Measurements from ENCODE around the gene RABL6.

Gene RABL6

GRCh38 chr9:136838314-136839228 is 30.8 kb downstream of the RABL6 start:
- ATAC-seq = no peak
- TF ChIP-seq ESRRG (CRISPR knock-in tag; IDR thresholded peaks at IDR 0.05) = no peak
- no peak for TF ChIP-seq SNAI2 (CRISPR knock-in tag; IDR thresholded peaks at IDR 0.05)
- no peak for TF ChIP-seq PPARA (CRISPR knock-in tag; IDR thresholded peaks at IDR 0.05; ENCODE audit: borderline replicate concordance)
- TF ChIP-seq, protein P1, sequence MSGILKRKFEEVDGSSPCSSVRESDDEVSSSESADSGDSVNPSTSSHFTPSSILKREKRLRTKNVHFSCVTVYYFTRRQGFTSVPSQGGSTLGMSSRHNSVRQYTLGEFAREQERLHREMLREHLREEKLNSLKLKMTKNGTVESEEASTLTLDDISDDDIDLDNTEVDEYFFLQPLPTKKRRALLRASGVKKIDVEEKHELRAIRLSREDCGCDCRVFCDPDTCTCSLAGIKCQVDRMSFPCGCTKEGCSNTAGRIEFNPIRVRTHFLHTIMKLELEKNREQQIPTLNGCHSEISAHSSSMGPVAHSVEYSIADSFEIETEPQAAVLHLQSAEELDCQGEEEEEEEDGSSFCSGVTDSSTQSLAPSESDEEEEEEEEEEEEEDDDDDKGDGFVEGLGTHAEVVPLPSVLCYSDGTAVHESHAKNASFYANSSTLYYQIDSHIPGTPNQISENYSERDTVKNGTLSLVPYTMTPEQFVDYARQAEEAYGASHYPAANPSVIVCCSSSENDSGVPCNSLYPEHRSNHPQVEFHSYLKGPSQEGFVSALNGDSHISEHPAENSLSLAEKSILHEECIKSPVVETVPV (CRISPR knock-in tag; IDR thresholded peaks at IDR 0.05) = no peak
- TF ChIP-seq, protein P2, sequence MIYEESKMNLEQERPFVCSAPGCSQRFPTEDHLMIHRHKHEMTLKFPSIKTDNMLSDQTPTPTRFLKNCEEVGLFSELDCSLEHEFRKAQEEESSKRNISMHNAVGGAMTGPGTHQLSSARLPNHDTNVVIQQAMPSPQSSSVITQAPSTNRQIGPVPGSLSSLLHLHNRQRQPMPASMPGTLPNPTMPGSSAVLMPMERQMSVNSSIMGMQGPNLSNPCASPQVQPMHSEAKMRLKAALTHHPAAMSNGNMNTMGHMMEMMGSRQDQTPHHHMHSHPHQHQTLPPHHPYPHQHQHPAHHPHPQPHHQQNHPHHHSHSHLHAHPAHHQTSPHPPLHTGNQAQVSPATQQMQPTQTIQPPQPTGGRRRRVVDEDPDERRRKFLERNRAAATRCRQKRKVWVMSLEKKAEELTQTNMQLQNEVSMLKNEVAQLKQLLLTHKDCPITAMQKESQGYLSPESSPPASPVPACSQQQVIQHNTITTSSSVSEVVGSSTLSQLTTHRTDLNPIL (CRISPR knock-in tag; IDR thresholded peaks at IDR 0.05; ENCODE audit: low read depth) = no peak
- TF ChIP-seq ZFP30 (CRISPR knock-in tag; IDR thresholded peaks at IDR 0.05) = no peak
- no peak for TF ChIP-seq GLIS3 (CRISPR knock-in tag; IDR thresholded peaks at IDR 0.05)
- TF ChIP-seq ZFP3 (CRISPR knock-in tag; IDR thresholded peaks at IDR 0.05) = no peak

- ATAC-seq = no peak
- no peak for TF ChIP-seq RARB (CRISPR knock-in tag; IDR thresholded peaks at IDR 0.05)
- TF ChIP-seq, protein P3, sequence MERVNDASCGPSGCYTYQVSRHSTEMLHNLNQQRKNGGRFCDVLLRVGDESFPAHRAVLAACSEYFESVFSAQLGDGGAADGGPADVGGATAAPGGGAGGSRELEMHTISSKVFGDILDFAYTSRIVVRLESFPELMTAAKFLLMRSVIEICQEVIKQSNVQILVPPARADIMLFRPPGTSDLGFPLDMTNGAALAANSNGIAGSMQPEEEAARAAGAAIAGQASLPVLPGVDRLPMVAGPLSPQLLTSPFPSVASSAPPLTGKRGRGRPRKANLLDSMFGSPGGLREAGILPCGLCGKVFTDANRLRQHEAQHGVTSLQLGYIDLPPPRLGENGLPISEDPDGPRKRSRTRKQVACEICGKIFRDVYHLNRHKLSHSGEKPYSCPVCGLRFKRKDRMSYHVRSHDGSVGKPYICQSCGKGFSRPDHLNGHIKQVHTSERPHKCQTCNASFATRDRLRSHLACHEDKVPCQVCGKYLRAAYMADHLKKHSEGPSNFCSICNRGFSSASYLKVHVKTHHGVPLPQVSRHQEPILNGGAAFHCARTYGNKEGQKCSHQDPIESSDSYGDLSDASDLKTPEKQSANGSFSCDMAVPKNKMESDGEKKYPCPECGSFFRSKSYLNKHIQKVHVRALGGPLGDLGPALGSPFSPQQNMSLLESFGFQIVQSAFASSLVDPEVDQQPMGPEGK (CRISPR knock-in tag; IDR thresholded peaks at IDR 0.05; ENCODE audit: borderline replicate concordance) = no peak
- TF ChIP-seq, protein P2 (CRISPR knock-in tag; IDR thresholded peaks at IDR 0.05; ENCODE audit: low read depth) = no peak
- no peak for TF ChIP-seq OSR1 (CRISPR knock-in tag; IDR thresholded peaks at IDR 0.05)
- no peak for TF ChIP-seq SNAI2 (CRISPR knock-in tag; IDR thresholded peaks at IDR 0.05)
- no peak for TF ChIP-seq ZNF565 (CRISPR knock-in tag; conservative IDR thresholded peaks at IDR 0.05; ENCODE audit: low read depth)
- no peak for TF ChIP-seq ZC3H10 (CRISPR knock-in tag; IDR thresholded peaks at IDR 0.05)
- no peak for TF ChIP-seq CSDC2 (CRISPR knock-in tag; IDR thresholded peaks at IDR 0.05)
- no peak for TF ChIP-seq GLIS3 (CRISPR knock-in tag; IDR thresholded peaks at IDR 0.05)
- TF ChIP-seq, protein P4, sequence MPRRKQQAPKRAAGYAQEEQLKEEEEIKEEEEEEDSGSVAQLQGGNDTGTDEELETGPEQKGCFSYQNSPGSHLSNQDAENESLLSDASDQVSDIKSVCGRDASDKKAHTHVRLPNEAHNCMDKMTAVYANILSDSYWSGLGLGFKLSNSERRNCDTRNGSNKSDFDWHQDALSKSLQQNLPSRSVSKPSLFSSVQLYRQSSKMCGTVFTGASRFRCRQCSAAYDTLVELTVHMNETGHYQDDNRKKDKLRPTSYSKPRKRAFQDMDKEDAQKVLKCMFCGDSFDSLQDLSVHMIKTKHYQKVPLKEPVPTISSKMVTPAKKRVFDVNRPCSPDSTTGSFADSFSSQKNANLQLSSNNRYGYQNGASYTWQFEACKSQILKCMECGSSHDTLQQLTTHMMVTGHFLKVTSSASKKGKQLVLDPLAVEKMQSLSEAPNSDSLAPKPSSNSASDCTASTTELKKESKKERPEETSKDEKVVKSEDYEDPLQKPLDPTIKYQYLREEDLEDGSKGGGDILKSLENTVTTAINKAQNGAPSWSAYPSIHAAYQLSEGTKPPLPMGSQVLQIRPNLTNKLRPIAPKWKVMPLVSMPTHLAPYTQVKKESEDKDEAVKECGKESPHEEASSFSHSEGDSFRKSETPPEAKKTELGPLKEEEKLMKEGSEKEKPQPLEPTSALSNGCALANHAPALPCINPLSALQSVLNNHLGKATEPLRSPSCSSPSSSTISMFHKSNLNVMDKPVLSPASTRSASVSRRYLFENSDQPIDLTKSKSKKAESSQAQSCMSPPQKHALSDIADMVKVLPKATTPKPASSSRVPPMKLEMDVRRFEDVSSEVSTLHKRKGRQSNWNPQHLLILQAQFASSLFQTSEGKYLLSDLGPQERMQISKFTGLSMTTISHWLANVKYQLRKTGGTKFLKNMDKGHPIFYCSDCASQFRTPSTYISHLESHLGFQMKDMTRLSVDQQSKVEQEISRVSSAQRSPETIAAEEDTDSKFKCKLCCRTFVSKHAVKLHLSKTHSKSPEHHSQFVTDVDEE (CRISPR knock-in tag; IDR thresholded peaks at IDR 0.05) = no peak
- TF ChIP-seq ZFP3 (CRISPR knock-in tag; IDR thresholded peaks at IDR 0.05) = no peak
- no peak for TF ChIP-seq ZNF70 (CRISPR knock-in tag; IDR thresholded peaks at IDR 0.05)
Measured at GRCh38 chr9:136839229-136840139, 31.7 kb downstream of the RABL6 start.

GRCh38 chr9:136840140-136840876 is 32.6 kb downstream of the RABL6 start:
- no peak for ATAC-seq
- TF ChIP-seq ZNF70 (CRISPR knock-in tag; IDR thresholded peaks at IDR 0.05) (no peak), RARB (CRISPR knock-in tag; IDR thresholded peaks at IDR 0.05) (no peak), CSDC2 (CRISPR knock-in tag; IDR thresholded peaks at IDR 0.05) (no peak), POU6F1 (CRISPR knock-in tag; IDR thresholded peaks at IDR 0.05; ENCODE audit: borderline replicate concordance, low read depth) (no peak), ZFP30 (CRISPR knock-in tag; IDR thresholded peaks at IDR 0.05) (no peak), TOX (CRISPR knock-in tag; IDR thresholded peaks at IDR 0.05; ENCODE audit: borderline replicate concordance) (no peak), ZNF8 (CRISPR knock-in tag; IDR thresholded peaks at IDR 0.05) (no peak), ZNF565 (CRISPR knock-in tag; conservative IDR thresholded peaks at IDR 0.05; ENCODE audit: low read depth) (no peak), TCF4 (CRISPR knock-in tag; IDR thresholded peaks at IDR 0.05; ENCODE audit: borderline replicate concordance) (no peak), ISL1 (CRISPR knock-in tag; IDR thresholded peaks at IDR 0.05) (no peak), ZC3H10 (CRISPR knock-in tag; IDR thresholded peaks at IDR 0.05) (no peak), ESRRG (CRISPR knock-in tag; IDR thresholded peaks at IDR 0.05) (no peak), SNAI2 (CRISPR knock-in tag; IDR thresholded peaks at IDR 0.05) (no peak), OSR1 (CRISPR knock-in tag; IDR thresholded peaks at IDR 0.05) (no peak)
- TF ChIP-seq, protein P2 (CRISPR knock-in tag; IDR thresholded peaks at IDR 0.05; ENCODE audit: low read depth) = no peak

All from SK-N-SH treated with all-trans-retinoic acid at 6 μM for 48 hours (cell line).